Subcutaneous adipose tissue (tissue), 4 donors: ENCODE results near the gene ABHD3. TPM values are rescaled to one million over a fixed set of nuclear protein-coding genes. Genes with fewer than 3 reads are reported as not detected.

Experiments
- CTCF ChIP-seq: fragments of 450-650 bp; IDR thresholded peaks from one replicate; pipeline ENCODE4 v1.5.1; 2016; ENCODE audit warnings: low read depth, mild to moderate bottlenecking, control low read depth, antibody characterized with exemption, moderate library complexity
- total RNA-seq, 4 donors: library from RNA; depleted of rRNA; stranded (reverse); fragments of >200 nt; gene quantifications; one replicate each; pipeline ENCODE4 v1.1.0, GENCODE V29; 2016

ABHD3 gene, protein sequence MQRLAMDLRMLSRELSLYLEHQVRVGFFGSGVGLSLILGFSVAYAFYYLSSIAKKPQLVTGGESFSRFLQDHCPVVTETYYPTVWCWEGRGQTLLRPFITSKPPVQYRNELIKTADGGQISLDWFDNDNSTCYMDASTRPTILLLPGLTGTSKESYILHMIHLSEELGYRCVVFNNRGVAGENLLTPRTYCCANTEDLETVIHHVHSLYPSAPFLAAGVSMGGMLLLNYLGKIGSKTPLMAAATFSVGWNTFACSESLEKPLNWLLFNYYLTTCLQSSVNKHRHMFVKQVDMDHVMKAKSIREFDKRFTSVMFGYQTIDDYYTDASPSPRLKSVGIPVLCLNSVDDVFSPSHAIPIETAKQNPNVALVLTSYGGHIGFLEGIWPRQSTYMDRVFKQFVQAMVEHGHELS
- total RNA-seq: 10 to 100 TPM; 13.6 to 28.5 (median 17.4) TPM

DNA sequence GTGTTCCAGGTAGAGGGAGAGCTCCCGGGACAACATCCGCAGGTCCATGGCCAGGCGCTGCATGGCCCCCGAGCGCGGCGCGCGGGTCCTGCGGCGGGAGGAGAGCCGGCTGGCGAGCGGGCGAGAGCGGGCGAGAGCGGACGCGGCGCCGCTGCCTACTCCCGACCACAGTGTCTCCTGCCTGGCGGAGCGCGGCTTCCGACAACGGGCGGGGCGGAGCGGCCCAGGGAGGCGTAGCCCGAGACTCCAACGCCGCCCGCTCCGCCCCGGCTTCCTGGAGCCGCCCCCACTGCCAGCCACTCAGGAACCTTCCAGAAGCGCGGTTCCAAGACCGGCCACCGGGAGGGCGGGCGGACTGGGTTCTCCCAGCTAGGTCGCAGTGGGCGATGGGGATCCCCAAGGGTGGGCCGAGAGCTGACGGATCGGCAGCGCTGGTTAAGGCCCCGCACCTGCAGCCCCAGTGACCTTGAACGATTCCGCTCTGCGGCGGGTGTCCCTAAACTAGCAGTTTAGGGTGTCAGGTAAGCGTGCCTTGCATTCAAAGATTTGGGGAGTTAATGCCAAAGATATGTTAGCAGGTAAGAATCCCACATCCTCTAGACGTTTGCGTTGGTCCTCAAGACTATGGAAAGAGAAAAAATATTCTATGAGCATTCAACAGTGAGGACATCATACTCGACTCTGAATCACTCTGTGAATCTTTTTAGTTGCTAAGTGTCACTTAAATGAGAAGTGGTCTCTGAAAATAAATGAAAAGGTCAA is at the start of gene ABHD3:
Gene ABHD3 (minus strand): TSS at position 172 of the 762 bp plus-strand sequence. CDS start 109 bp downstream, at position 63.
- no peak for TF ChIP-seq CTCF

- no peak for TF ChIP-seq CTCF
These were observed 43.5 kb upstream of the ABHD3 start for GRCh38 chr18:21747764-21748693.

DNA sequence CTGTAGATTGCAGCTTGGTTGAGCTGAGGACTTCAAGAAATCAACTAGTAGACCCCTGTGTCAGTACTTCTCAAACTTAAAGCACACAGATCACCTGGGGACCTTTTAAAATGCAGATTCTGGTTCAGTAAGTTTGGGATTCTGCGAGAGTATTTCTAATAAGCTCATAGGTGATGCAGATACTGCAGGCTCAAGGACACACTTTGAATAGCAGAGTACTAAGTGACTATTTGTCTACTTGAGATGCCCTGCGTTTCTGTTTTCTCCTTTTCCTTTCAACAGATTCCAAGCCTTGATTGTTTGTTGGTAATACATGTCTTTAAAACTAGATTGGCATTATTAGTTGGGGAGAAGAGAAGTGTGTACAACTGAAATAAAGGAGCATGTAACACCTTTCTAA is 42.7 kb upstream of the ABHD3 start:
- no peak for TF ChIP-seq CTCF

DNA sequence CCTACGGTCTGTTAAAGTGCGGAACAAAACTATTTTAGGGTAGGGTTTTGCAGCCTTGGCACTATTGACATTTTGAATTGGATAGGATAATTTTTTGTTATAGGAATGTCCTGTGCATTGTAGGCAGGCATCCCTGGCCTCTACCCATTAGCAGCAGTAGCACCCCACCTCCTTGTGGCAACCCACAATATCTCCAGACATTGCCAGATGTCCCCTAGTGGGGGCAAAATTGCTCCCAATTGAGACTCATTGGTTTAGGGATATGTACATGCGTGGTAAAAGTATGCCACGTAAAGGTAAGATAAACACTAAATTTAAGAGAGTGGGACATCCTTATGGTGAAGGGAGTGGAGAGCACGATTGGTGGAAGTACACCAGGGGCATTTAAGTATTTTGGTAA is 40.7 kb upstream of the ABHD3 start:
- no peak for TF ChIP-seq CTCF

- TF ChIP-seq CTCF: no peak
These were observed 38.7 kb upstream of the ABHD3 start for GRCh38 chr18:21743166-21743832.

DNA sequence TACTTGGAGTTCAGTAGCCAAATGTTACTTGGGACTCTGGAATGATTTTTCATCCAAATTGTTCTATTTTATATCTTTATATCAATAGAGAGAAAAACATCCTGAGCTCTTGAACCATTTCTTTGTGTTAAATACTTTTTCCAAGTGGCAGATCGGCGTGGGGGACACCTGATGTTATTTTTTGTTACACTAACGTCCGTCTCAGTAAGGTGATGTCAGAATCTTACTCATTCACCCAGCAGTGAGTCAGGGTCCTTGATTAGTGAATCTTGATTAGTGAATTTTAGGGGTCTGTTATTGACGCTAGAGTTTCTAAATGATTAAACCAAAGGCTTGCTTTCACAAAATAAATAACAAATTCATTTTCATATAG is 37.7 kb upstream of the ABHD3 start:
- no peak for TF ChIP-seq CTCF
